H1 (cell line): ENCODE measurements around the gene STX8. TPM values are rescaled to one million over a fixed set of nuclear protein-coding genes. Genes with fewer than 3 reads are reported as not detected.

ENCODE experiments used
- CTCF ChIA-PET: fragments of 300-600 bp; sonication (Branson Sonifier 250); formaldehyde crosslinking; loops from one replicate; lab custom pipeline; 2021; ENCODE audit not compliant: partially characterized antibody; lab: Charles Lee
- POLR2A ChIA-PET: fragments of 300-600 bp; sonication (Branson Sonifier 250); formaldehyde crosslinking; loops from one replicate; lab custom pipeline; 2021; ENCODE audit warnings: inconsistent platforms; ENCODE audit not compliant: partially characterized antibody; lab: Charles Lee
- DNase-seq, 2 experiments: peaks; one replicate each; pipeline versions ENCODE4 v3.0.0 to v3.0.0-alpha.2; 2010 to 2022; ENCODE audit warnings: low spot score in 2 of 2, low read depth in 1 of 2, mixed read lengths in 1 of 2
- FAIRE-seq: peaks from 2 replicates; lab custom pipeline; 2011; peaks lifted over from hg19 to GRCh38; lab: Jason Lieb, UNC
- H2AFZ ChIP-seq: 2 replicates; pipeline ENCODE4 v1.8.1; 2012; ENCODE audit warnings: low read length, inconsistent platforms
- H2AK5ac ChIP-seq: 2 replicates; pipeline ENCODE4 v1.6.1; 2013; ENCODE audit warnings: low read depth, low read length
- H2BK120ac ChIP-seq: replicated peaks from 2 replicates; pipeline ENCODE3; 2013; ENCODE audit warnings: low read depth, low read length, inconsistent platforms
- H2BK12ac ChIP-seq: 2 replicates; pipeline ENCODE4 v1.6.1; 2013; ENCODE audit warnings: low read depth, low read length
- H2BK15ac ChIP-seq: 2 replicates; pipeline ENCODE4 v1.6.1; 2013; ENCODE audit warnings: low read length
- H2BK20ac ChIP-seq: 2 replicates; pipeline ENCODE4 v1.6.1; 2013; ENCODE audit warnings: low read length
- H2BK5ac ChIP-seq: 2 replicates; pipeline ENCODE4 v1.6.1; 2013; ENCODE audit warnings: low read depth, low read length
- H3K14ac ChIP-seq: 2 replicates; pipeline ENCODE4 v1.6.1; 2013; ENCODE audit warnings: inconsistent platforms; ENCODE audit not compliant: insufficient read length
- H3K18ac ChIP-seq: 2 replicates; pipeline ENCODE4 v1.6.1; 2013; ENCODE audit warnings: low read length; ENCODE audit errors: extremely low read depth
- H3K23ac ChIP-seq: 2 replicates; pipeline ENCODE4 v1.6.1; 2013; ENCODE audit warnings: inconsistent platforms; ENCODE audit not compliant: insufficient read length
- H3K23me2 ChIP-seq: 2 replicates; pipeline ENCODE4 v1.6.1; 2013; ENCODE audit warnings: low read depth, low read length
- H3K27ac ChIP-seq: 2 replicates; pipeline ENCODE4 v1.6.1; 2011; ENCODE audit warnings: low read depth, low read length, inconsistent platforms
- H3K27me3 ChIP-seq, 4 experiments: replicated peaks in 1 of 4; 1 replicate in 1 of 4; 2 replicates in 3 of 4; pipeline versions ENCODE4 v1.6.1 to v1.8.1; 2011 to 2013; ENCODE audit warnings: low read length in 3 of 4, mild to moderate bottlenecking in 3 of 4, inconsistent platforms in 2 of 4, mixed read lengths in 2 of 4, moderate library complexity in 1 of 4; ENCODE audit not compliant: control insufficient read depth in 3 of 4, insufficient read depth in 3 of 4; ENCODE audit errors: extremely low read depth in 1 of 4
- H3K36me3 ChIP-seq, 4 experiments: 2 replicates each; pipeline versions ENCODE4 v1.6.1 to v1.8.1; 2011 to 2013; ENCODE audit warnings: mild to moderate bottlenecking in 4 of 4, low read length in 3 of 4, moderate library complexity in 2 of 4, control low read depth in 1 of 4, inconsistent platforms in 1 of 4; ENCODE audit not compliant: insufficient read depth in 4 of 4, control insufficient read depth in 2 of 4
- H3K4ac ChIP-seq: replicated peaks from 2 replicates; pipeline ENCODE3; 2013; ENCODE audit warnings: low read length, low read depth, mixed read lengths, inconsistent platforms; ENCODE audit not compliant: insufficient read length
- H3K4me1 ChIP-seq, 4 experiments: replicated peaks in 1 of 4; 1 replicate in 1 of 4; 2 replicates in 3 of 4; pipeline versions ENCODE4 v1.6.1 to v1.8.1; 2011 to 2013; ENCODE audit warnings: low read length in 3 of 4, inconsistent platforms in 2 of 4, mixed read lengths in 1 of 4; ENCODE audit not compliant: insufficient read depth in 4 of 4, control insufficient read depth in 3 of 4
- H3K4me2 ChIP-seq, 2 experiments: 2 replicates each; pipeline versions ENCODE4 v1.6.1 to v1.8.1; 2011 to 2013; ENCODE audit warnings: low read depth in 2 of 2, low read length in 2 of 2, control low read depth in 1 of 2, inconsistent platforms in 1 of 2, mild to moderate bottlenecking in 1 of 2; ENCODE audit not compliant: insufficient read depth in 1 of 2
- H3K4me3 ChIP-seq, 4 experiments: fragments of 200-600, 300-600 bp in 1 of 4; sonication (generic), shearing (Covaris generic), sonication (Bioruptor Twin) in 1 of 4; 2 replicates each; pipeline versions ENCODE4 v1.5.1 to v1.8.1; 2011 to 2016; ENCODE audit warnings: low read length in 4 of 4, low read depth in 3 of 4, control low read depth in 2 of 4, inconsistent platforms in 2 of 4, mild to moderate bottlenecking in 2 of 4, mixed read lengths in 1 of 4, moderate library complexity in 1 of 4; ENCODE audit not compliant: insufficient read depth in 2 of 4; ENCODE audit errors: extremely low read depth in 1 of 4
- H3K56ac ChIP-seq: replicated peaks from 2 replicates; pipeline ENCODE3; 2013; ENCODE audit warnings: low read depth, mild to moderate bottlenecking, mixed read lengths, low read length, inconsistent platforms; ENCODE audit not compliant: insufficient read length
- H3K79me1 ChIP-seq: 2 replicates; pipeline ENCODE4 v1.6.1; 2013; ENCODE audit warnings: low read depth, low read length, control low read depth
- H3K79me2 ChIP-seq, 2 experiments: 2 replicates each; pipeline versions ENCODE4 v1.6.1 to v1.8.1; 2012 to 2013; ENCODE audit warnings: low read length in 2 of 2, mild to moderate bottlenecking in 2 of 2, inconsistent platforms in 1 of 2; ENCODE audit not compliant: insufficient read depth in 2 of 2, control insufficient read depth in 1 of 2
- H3K9ac ChIP-seq, 4 experiments: replicated peaks in 1 of 4; 1 replicate in 1 of 4; 2 replicates in 3 of 4; pipeline versions ENCODE4 v1.6.1 to v1.8.1; 2011 to 2013; ENCODE audit warnings: low read depth in 3 of 4, low read length in 3 of 4, control low read depth in 2 of 4, mild to moderate bottlenecking in 2 of 4, moderate library complexity in 2 of 4, inconsistent platforms in 1 of 4; ENCODE audit errors: extremely low read depth in 1 of 4
- H3K9me3 ChIP-seq, 2 experiments: 2 replicates each; pipeline versions ENCODE4 v1.6.1 to v1.8.1; 2012 to 2013; ENCODE audit warnings: mild to moderate bottlenecking in 2 of 2, moderate library complexity in 2 of 2, control low read depth in 1 of 2, inconsistent platforms in 1 of 2, low read depth in 1 of 2, low read length in 1 of 2, mixed read lengths in 1 of 2; ENCODE audit not compliant: insufficient read depth in 2 of 2
- H4K20me1 ChIP-seq, 2 experiments: replicated peaks in 1 of 2; 2 replicates each; pipeline versions ENCODE3 to v1.8.1; 2011 to 2013; ENCODE audit warnings: inconsistent platforms in 2 of 2, low read length in 2 of 2, mild to moderate bottlenecking in 1 of 2; ENCODE audit not compliant: insufficient read depth in 2 of 2, control insufficient read depth in 1 of 2
- H4K5ac ChIP-seq: 2 replicates; pipeline ENCODE4 v1.6.1; 2013; ENCODE audit warnings: low read length, low read depth, mixed read lengths, inconsistent platforms; ENCODE audit not compliant: insufficient read length
- H4K8ac ChIP-seq: 2 replicates; pipeline ENCODE4 v1.8.0; 2013; ENCODE audit warnings: mild to moderate bottlenecking, moderate library complexity, low read length, inconsistent platforms; ENCODE audit not compliant: insufficient read depth; ENCODE audit errors: extremely low read depth
- H4K91ac ChIP-seq: replicated peaks from 2 replicates; pipeline ENCODE3; 2013; ENCODE audit warnings: low read length, mixed read lengths, inconsistent platforms; ENCODE audit not compliant: insufficient read length
- EGR1 ChIP-seq: IDR thresholded peaks from 2 replicates; pipeline ENCODE4 v1.6.1; 2011; ENCODE audit warnings: low read depth, low read length, borderline replicate concordance
- KDM5A ChIP-seq: fragments of 200-600 bp; IDR thresholded peaks from 2 replicates; pipeline ENCODE4 v1.7.1; 2012; ENCODE audit warnings: mild to moderate bottlenecking, low read length, inconsistent platforms, mixed read lengths
- whole genome bisulfite sequencing, 2 experiments: shearing (Covaris generic) in 1 of 2; methylation state at CpG; one replicate each; pipeline versions ENCODE4 v1.1.6 to v1.1.7; 2013 to 2015; ENCODE audit warnings: low lambda C conversion rate in 2 of 2, mixed read lengths in 2 of 2, inconsistent platforms in 1 of 2, low coverage in 1 of 2, missing lambda C conversion rate in 1 of 2; ENCODE audit not compliant: insufficient replicate concordance in 2 of 2, insufficient coverage in 1 of 2, insufficient read length in 1 of 2; ENCODE audit errors: extremely low coverage in 1 of 2, missing lambda C conversion rate in 1 of 2; 5-methylcytosine and 5-hydroxymethylcytosine counted together
- polyA plus RNA-seq, 7 experiments: library from polyadenylated mRNA; depleted of rRNA in 3 of 7; stranded (reverse) in 5 of 7; unstranded in 2 of 7; fragments of >200 nt in 5 of 7; fragments of 200-250 nt in 2 of 7; gene quantifications; 1 replicate in 5 of 7; 2 replicates in 1 of 7; 4 replicates in 1 of 7; pipeline versions ENCODE4 v1.2.1 to v1.2.3, GENCODE V29; 2011 to 2013; ENCODE audit warnings: missing spikeins in 2 of 7, mixed read lengths in 2 of 7
- total RNA-seq: library from RNA; stranded (reverse); fragmentation: NEBNext Ultra II Directional; extraction: Animal tissue kit (Norgen Biotek cat#: 25700); gene quantifications from 2 replicates; pipeline ENCODE4 v1.2.1, GENCODE V29; 2021

The STX8 gene
- total and polyA plus RNA-seq, 2 of the 8 experiments (the other 6 are each of a cell fraction or from before 2014, with no cell fraction given) = 22.8 to 42.5 TPM

DNA sequence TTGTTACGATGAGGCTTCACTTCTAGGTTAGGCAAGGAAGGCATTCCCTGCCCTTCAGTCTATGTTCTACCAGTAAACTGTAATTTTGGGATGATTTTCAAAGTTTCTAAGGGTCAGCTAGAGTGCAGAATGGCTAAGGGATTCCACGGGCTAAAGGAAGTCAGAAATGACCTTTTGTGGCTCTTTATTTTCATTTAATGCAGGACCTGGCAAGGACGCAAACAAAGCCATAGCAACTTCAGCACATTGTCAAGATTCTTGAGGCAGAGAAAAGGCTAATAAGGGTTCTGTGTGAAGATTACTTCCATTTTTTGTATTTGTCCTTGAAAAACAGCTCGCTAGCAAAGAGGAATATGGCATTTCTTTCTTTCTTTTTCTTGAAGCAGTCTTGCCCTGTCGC is 76.6 kb downstream of the STX8 start:
- no peak overlapping the region for H4K5ac ChIP-seq
- DNase-seq (no peak), FAIRE-seq (no peak)
- H2BK120ac ChIP-seq = no peak overlapping the region
- no peaks in the 10 kb centered on the region for H3K9me3 ChIP-seq
- H3K56ac ChIP-seq = no peak overlapping the region
- no peaks in the 10 kb centered on the region for H4K20me1 ChIP-seq
- H3K4me2 ChIP-seq = no peak overlapping the region
- POLR2A ChIA-PET = no interaction called here
- no peaks in the 10 kb centered on the region for H3K36me3 ChIP-seq
- H3K4me3 ChIP-seq = no peak overlapping the region
- H4K91ac ChIP-seq = no peak overlapping the region
- H2BK5ac ChIP-seq = no peak overlapping the region
- no peak overlapping the region for H3K27ac ChIP-seq
- no peaks in the 10 kb centered on the region for H3K27me3 ChIP-seq
- H3K9ac ChIP-seq = no peak overlapping the region
- CTCF ChIA-PET = interaction anchor here (1.4 kb wide), 1 partner anchor 12 kb away, joined by 3 read pairs; no protein-coding TSS in a partner anchor
- H3K4ac ChIP-seq = no peak overlapping the region
- no peak overlapping the region for H3K18ac ChIP-seq
- no peak overlapping the region for H2AK5ac ChIP-seq
- TF ChIP-seq KDM5A (no peak), EGR1 (no peak)
- 93% methylated on average over 5 of the region's 5 CpGs; no CpG with 5 or more reads in 1 of the 2 experiments for WGBS, 2 experiments
- H3K4me1 ChIP-seq = no peaks in the 10 kb centered on the region
- no peak overlapping the region for H4K8ac ChIP-seq
- no peak overlapping the region for H2BK20ac ChIP-seq
- H3K23ac ChIP-seq = peak overlapping the region; percentile 7
- H2BK12ac ChIP-seq = no peak overlapping the region
- no peak overlapping the region for H3K14ac ChIP-seq
- no peaks in the 10 kb centered on the region for H3K23me2 ChIP-seq
- no peaks in the 10 kb centered on the region for H3K79me1 ChIP-seq
- no peak overlapping the region for H2BK15ac ChIP-seq
- H3K79me2 ChIP-seq = no peaks in the 10 kb centered on the region
- no peak overlapping the region for H2AFZ ChIP-seq
